Activated T-cell treated with anti-CD3 and anti-CD28 coated beads for 24 hours (primary cell): ENCODE measurements around the gene NT5C1B.

Experiments
- DNase-seq: peaks from one replicate; pipeline ENCODE4 v3.0.0-alpha.2; 2020; ENCODE audit warnings: low read depth

NT5C1B gene

DNA sequence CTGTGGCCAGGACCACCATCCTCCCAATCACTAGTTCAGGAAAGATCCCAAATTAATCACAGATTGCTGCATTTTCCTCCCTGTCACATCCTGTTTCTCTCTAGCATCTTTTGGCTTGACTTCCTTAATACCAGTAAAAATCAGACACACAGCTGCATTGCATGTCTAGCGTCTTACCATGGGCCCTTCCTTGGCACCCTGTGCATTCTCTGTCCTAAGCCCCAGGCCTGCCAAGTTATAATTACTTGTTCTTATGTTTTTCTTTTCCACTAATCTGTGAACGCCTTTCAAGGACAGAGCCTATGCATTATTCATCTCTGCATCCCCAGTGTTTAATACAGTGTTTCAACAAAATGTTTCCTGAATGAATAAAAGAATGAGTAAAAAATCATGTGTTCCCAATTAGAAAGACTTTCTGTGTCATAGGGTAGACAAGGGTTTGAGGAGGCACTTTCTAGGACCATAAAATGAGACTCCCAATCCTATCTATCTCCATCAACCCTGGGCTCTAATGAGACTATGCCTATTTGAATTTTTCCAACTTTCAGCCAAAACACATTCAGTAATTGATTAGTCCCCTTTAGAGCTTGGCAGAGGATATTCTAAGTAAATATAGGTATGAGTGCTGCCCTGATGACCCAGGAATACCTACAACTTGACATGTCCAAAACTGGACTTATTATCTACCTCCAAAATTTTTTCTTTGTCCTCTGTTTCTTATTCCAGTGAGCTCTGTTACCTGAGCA lies 10.3 kb upstream of the NT5C1B start:
- no peak for DNase-seq

DNA sequence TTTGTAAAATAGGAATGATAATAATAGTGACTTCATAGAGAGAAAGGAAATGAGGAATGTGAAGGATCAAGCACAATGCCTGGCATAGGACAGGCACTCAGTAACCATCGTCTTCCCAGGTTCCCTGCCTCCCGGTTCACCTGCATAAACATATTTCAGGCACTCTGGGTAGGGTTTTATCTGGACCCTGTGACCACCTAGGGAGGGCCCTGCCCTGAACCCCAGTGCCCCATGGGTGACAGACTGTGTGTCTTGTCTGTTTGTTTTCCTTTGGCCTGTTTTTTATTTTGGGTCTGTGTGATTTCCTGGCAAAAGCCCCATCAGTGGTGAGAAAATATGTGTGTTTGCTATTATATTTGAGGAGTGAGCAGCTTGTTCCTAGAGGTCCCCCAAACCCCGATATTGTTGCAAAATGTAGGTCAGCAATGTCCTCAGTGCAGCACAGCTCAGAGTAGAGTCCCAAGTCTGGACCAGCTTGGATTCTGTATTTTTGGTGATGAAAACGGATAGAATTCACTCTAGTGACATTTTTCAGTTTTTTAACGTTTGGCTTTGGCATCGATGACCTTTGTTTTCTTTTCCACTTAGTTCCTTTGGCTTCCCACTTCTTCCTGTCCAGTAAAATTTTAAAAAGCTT lies 9.6 kb upstream of the NT5C1B start:
- no peak for DNase-seq

DNA sequence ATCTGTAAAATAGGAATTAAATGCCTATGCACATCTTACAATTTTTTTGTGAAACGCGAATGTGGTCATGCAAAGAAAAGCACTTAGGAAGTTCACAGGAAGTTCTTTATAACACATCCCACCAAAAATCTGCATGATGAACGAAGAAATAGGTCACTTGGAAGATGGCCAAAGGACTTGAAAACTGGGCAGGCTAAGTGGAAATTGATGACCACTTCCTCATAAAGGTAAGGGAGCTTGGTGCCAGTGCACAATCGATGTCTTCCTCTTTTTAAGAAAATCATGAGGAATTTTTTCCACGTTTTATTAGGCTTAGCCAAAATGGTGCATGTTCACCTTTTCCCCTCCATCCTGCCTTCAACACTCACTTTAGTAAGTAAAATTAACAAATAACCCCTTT lies 8.2 kb upstream of the NT5C1B start:
- DNase-seq = no peak

DNA sequence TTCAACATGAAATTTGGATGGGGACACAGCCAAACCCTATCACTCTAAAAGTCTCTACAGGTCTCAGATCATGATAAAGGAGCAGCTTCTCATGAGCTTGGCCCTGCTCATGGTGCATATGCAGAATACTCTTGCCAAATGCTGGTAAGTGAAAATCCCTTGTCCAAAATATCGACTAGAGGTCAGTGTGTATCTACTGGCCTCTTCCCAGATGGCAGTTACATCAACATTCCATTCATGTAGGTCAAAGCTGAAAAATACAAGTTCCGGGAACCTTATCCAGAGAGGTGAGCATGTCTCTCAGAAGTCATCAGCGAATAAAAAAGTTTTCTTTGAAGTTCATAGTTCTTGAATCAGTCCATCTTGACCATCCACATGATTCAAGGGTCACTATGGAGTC lies 7.6 kb upstream of the NT5C1B start:
- DNase-seq = no peak

DNA sequence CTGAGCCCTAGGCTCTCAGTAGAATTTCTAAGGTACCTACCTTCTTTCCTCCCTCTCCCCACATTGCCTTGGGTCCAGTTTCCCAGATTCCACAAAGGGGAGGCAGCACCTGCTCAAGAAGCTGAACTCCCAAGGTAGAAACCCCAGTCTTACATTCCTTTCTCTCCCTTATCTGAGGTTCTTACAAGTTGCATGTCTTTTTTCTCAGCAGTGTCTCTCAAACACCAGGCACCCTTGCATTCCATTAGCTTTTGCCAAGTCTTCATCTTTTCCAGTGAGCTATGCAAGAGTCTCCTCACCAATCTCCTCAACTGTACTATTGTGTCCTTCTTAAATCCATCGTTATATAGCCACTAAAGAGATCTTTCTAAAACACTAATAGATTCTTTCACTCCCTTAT lies 4.1 kb upstream of the NT5C1B start:
- no peak for DNase-seq

DNA sequence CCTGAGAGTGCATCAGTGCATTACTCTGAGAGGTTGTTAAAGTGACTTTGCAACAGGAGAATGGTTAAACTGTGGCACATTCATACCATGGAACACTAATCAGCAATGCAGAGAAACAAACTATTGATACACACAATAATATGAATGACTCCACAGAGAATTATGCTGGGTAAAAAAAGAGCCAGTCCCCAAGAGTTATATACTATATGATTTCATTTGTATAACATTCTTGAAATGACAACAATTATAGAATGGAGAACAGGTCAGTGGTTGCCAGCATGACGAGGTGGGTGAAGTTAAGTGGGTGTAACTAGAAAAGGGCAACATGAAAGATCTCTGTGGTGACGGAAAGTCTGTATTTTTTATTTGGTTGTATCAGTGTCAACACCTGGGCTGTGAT lies 3.0 kb upstream of the NT5C1B start:
- DNase-seq = no peak

DNA sequence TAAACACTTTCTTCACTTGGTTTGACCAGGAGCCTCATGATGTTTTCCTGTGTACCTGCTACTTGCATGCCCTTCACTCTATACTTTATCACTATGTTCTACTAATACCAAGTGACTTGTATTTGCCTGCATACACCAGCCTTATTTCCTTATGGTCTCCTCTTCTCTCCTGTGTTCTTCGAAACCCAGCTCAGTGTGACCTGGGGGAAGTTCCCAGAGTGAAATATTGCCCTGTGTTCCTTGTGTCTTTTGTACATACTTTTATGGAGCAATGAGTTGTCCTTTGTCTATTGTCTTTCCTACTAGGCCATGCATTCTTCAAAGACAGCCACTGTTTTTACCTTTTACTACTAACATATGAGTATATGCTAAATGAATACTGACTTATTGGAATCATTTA lies 567 bp downstream of the NT5C1B start:
- no peak for DNase-seq

DNA sequence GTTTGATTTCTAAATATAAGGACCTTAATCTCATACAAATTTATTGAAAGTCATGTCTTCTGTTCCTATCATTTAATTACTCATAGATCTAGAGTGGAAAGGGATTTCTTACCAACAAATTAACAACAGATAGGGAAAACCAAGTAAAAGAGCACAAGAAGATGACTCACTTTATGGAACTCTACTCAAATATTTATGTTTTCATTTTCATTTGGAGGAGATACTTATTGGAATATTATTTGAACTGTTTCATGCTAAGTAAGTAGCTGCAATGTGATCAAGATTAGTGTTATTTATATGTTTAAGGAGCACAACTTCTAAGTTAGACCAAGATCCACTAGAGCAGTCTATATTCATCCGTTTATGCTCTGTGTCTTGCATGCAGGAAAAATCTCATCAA lies 1.3 kb downstream of the NT5C1B start:
- DNase-seq = no peak

DNA sequence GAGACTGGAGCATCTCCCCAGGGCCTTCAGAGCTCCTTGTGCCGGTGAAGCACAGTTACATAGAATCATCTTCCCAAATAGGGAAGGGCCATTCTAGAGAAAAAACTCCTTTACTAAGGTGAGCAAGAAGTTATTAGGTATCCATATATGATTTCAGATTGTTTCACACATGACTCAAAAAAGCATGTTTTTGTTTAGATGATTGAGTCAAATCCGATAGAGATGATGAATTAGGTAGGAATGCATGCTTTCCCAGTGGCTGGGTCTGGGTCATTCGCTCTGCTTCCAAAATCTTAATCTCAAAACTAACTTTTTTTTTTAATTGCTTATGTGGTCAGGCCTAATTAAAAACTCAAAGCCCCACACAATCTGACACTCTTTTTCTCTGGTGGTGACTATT lies 3.8 kb downstream of the NT5C1B start:
- no peak for DNase-seq

DNA sequence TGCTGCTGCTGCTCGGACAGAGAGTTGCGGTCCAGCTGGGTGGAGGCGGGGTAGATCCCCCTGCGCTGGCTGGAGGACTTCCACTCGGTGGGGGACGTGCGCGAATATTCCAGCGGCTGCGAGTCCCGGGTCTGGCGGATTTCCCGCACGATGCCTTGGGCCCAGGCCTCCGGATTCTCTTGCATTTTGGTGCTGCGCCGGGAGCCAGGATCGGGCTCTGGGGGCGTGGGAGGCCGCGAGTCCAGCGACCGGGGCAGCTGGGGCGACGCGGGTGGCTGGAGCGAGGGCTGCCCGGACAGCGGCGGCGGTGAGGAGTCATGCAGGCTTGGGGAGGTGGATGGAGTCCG lies 4.8 kb downstream of the NT5C1B start:
- DNase-seq = no peak

DNA sequence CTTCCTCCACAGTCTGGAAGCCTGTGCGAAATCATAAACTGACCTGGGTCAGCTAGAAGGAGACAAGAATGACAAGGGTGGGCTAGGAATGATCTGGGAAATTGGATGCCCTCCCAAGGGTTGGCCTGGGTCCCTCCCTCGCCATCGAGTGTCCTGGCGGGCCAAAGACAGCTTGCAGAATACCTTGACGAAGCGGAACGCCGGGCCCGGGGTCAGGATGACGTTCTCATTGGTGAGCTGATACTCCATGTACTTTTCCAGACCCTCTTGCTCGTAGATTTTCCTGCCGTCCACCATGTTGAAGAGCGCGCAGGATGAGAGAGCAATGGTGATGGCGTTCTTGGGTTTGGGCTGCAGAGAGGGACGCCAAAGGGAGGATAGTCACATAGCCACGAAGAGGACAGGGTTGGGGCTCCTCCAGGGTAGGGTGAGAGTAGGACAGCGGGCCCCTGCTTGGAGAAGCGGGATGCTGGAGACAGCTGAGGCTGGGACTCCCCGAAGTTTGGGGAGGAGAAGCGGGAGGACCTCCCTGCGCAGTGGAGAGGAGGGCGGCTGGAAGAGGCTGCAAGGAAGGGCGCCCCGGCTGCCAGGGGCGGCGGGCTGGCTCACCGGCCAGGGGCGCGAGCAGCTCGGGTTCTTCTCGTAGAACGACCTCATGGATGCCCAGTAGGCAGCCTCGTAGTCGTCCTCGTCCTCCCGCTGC lies 5.3 kb downstream of the NT5C1B start:
- DNase-seq = no peak

DNA sequence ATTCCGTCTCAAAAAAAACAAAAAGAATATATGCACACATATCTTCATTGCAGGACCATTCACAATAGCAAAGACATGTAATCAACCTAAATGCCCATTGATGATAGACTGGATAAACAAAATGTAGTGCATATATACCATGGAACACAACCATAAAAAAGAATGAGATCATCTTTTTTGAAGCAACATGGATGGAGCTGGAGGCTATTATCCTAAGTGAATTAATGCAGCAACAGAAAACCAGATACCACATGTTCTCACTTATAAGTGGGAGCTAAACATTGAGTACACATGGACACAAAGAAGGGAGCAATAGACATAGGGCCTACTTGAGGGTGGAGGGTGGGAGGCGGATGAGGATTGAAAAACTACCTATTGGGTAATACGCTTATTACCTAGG lies 8.8 kb downstream of the NT5C1B start:
- DNase-seq = no peak

DNA sequence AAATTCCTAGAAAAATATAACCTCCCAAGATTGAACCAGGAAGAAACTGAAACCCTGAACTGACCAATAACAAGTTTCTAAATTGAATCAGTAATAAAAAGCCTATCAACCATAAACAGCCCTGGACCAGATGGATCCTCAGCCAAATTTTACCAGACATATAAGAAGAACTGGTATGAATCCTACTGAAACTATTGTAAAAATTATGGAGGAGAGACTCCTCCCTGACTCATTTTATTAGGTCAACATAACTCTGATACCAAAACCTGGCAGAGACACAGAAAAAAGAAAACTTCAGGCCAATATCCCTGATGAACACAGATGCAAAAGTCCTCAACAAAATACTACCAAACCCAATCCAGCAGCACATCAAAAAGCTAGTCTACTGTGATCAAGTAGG lies 11.3 kb downstream of the NT5C1B start:
- no peak for DNase-seq

DNA sequence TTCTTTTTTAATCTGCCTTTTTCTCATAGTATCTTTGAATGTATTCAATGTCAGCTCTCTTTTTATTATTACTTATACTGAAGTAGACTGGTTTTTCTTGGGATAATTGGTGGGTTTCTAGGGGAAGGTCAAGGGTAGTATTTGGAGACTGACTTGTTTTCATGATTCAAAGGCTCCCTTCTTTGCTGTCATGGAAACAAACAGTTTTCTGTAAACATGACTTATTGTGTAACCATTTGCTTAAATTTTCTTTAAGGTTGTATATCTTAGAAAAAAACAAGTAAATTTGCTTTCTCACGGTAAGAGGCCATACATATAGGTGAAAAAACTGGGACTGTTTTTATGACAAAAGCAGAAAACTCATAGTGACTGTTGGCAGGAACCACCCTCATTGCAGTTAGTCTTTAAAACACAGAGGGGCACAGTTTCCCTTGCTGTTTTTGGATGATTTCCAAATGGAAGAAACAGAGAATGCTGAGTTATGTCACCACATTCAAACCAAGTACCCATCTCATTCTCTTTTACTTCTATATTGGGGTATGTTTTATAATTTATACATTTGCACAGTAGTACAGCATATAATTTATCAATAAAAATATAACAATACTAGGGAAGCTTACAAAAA lies 23.1 kb downstream of the NT5C1B start:
- DNase-seq = no peak

DNA sequence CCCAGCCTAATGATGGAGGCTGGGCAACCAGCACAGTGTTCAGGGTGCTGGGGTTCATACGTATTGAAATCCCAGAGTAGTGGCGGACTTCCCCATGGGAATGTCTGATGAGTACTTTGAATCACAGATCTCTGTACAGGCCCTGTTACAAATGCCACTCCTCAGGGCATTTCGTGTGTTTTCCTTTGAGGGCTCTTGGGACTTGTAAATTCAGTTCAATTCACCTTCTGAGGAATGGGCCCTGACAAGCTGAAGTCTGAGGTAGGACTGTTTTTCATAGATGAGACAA lies 28.6 kb downstream of the NT5C1B start:
- no peak for DNase-seq

DNA sequence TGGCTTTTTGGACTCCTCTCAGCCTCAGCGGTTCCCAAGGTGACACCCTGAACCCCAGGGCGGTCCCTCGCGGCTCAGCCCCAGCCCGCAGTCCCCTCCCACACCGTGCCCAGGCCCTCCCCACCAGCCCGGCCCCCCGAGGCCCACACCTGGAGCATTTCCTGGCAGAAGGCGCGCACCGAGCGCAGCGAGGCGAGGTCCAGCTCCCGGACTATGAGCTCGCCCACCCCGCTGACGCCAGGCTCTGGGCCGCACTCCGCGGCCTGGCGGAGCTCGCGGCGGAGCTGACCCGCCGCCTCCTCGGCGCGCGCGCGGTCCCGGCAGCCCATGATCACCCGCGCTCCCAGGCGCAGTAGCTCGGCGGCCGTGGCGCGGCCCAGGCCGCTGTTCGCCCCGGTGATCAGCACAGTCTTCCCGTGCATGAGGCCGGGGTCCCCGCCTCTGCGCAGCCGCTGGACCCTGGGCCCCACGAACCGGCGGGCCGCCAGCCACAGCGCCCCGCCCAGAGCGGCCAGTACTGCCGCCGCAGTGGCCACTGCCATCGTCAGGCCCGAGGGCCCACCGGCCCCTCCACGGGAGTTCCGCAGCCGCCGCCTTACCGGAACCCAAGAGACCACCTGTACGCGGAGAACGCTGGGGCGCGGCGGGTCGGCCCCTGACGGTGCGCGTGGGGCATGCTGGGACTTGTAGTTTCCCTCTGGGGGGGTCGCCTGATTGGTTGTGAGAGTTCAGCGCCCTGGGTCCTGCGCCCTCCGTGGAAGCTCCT lies 29.2 kb downstream of the NT5C1B start, which contains the start of gene RDH14:
RDH14 (minus strand) TSS at position 623 of the 766 bp plus-strand sequence; CDS start at position 542, 81 bp downstream.
- peak; percentile 89 for DNase-seq

DNA sequence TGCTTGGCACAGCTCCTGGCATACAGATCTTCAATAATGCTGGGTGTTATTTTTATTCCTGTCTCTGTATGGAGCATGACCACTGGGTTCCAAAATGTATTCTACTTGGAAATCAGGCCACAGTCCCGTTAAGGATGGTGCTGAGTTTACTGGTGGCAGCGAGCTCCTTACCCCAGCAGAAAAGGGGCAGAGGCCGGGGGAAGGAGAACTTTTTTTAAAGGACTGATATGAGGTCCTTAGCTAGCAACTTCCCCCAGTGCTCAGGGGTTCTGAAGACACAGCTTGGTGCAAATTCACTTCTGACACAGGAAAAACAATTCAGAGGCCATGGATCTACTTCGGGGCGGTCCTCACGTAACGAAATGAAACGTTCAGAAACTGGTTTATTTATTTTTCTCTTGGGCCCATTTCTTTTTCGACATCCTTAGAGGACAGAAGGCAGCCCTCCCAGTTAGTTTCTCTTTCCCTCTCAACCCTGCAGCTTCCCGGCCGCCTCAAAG lies 29.8 kb downstream of the NT5C1B start:
- DNase-seq = no peak

DNA sequence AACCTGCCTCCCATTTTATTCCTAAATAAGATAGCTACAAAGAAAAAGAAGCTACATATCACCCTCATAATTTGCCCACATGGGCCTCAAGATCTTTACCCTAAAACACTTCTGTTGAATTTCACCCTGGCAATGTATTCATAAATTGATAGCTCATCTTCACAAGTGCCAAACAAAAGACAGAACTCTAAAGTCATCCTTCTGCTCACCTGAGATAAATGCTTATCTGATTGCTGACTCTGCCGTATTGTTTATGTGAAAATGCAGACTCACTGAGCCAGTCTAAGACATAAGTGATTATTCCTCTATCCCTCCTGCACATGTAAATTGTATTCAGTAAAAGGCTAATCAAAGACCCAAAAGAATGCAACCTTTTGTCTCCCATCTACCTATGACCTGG lies 30.9 kb downstream of the NT5C1B start:
- DNase-seq = no peak

DNA sequence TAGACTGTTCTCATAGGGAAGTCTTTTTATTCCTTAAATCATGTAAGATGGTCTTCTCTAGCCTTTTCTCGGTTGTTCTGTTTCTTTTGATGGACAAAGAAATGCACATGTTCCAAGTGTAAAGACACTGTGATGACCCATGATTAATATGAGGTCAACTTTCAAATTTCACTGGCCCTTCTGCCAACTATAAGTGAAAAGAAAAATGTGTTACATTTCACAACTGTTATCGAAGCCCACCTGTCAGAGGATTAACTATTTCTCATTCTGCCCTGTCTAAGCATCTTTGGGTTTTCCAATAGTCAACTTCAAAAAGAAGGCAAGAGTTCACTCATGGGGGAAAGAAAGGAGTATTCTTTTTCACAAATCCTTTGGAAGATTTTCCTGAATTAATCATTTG lies 32.2 kb downstream of the NT5C1B start:
- DNase-seq = no peak

DNA sequence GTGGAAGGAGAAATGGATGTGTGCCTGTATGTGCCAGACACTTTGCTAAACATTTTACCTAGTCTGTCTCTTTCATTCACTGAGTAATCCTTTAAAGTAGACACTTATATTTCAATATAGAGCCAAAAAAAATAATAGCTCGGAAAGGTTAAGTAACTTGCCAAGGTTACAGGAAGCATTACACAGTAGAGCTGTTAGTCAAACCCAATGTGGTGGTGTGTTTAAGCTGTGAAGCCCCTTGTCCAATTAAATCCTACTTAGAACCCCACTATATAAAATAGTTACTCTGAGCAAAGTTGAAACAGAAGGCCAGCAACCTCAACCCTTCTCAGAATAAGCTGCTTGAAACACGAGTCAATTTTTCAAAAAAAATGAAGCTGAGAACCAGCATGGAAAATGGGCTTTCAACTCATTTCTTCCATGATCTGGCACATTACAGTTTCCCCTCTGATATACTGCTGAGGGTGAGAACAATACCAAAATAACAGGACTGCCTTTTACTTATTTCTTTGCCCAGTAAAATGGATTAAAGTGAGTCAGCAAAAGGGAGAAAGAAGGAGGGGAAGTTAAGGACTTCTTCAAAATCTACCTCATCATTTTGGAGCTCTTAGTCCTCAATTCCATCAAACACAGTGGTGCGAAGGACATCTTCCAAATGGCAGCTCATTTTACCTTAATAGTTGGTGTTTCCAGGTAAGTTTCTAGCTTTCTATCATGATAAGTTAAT lies 36.9 kb downstream of the NT5C1B start:
- DNase-seq = no peak

DNA sequence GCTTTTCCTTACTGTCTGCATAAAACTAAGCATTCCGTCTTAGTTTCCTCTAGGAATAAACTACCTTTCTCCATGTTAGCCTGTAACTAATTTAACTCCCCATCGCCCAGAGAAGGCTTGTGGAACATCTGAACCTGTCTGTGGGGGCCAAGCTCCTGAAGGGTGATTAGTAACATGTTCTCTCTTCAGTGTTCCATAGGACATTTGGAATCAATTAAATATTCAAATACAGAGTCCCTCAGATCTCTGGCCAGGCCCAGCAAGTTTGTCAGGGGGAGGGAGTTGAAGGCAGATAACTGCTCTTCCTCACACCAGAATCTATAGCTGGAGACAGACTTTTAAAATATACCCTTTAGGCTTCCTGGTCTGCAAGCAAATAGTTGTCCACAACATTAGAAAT lies 37.7 kb downstream of the NT5C1B start:
- no peak for DNase-seq

DNA sequence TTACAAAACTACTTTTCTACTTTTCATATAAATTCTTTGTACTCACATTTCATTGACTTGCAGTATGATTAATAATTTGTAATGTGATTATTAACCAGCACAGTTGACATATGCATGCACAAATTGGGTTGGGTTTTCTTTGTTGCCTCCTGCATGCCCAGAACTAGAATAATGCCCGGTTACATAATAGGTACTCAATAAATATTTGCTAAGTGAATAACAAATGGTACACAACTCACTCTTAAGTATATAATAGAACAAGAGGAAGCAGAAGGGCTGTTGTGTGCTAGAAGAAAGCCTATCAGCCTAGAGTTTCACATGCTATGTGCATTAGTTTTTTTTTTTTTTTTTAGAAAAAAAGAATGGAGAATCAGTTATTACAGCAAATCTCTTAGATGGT lies 38.2 kb downstream of the NT5C1B start:
- DNase-seq = no peak
